ENCODE measurements around the gene FXYD6.

DNA sequence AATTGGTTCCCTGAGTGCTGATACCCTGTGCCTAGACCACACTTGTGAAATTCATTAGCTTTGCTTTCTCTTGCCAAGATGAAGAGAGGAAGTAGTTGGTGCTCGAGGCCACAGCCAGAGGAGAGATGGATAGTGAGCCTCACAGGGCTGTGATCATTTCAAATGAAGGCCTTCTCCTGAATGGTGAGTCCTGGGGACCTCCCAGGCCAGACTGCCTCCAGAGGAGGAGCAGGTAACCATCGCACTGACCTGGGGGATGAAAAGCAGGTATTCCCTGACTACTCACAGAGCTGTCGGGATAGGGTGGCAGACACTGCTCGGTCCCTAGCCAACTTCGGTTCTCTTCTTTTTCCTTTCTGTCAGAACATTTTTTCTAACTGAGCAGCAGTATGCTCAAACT lies 4.8 kb upstream of the FXYD6 start:
- TF ChIP-seq, protein P1, sequence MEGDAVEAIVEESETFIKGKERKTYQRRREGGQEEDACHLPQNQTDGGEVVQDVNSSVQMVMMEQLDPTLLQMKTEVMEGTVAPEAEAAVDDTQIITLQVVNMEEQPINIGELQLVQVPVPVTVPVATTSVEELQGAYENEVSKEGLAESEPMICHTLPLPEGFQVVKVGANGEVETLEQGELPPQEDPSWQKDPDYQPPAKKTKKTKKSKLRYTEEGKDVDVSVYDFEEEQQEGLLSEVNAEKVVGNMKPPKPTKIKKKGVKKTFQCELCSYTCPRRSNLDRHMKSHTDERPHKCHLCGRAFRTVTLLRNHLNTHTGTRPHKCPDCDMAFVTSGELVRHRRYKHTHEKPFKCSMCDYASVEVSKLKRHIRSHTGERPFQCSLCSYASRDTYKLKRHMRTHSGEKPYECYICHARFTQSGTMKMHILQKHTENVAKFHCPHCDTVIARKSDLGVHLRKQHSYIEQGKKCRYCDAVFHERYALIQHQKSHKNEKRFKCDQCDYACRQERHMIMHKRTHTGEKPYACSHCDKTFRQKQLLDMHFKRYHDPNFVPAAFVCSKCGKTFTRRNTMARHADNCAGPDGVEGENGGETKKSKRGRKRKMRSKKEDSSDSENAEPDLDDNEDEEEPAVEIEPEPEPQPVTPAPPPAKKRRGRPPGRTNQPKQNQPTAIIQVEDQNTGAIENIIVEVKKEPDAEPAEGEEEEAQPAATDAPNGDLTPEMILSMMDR (IDR thresholded peaks at IDR 0.05), result no peak
- no peak for TF ChIP-seq POLR2A (IDR thresholded peaks at IDR 0.05)

Measured in sigmoid colon (tissue), 3 donors.